Measurements from ENCODE around the gene PLCB1. TPM values are rescaled to one million over a fixed set of nuclear protein-coding genes. Genes with fewer than 3 reads are reported as not detected.
"Not testable (repeated sequence)": the region's sequence is repeated elsewhere in the genome, so short reads cannot be mapped to it uniquely, and the experiment has no call there.

The PLCB1 gene
- polyA plus RNA-seq, 1 donor = 39.2 TPM

DNA sequence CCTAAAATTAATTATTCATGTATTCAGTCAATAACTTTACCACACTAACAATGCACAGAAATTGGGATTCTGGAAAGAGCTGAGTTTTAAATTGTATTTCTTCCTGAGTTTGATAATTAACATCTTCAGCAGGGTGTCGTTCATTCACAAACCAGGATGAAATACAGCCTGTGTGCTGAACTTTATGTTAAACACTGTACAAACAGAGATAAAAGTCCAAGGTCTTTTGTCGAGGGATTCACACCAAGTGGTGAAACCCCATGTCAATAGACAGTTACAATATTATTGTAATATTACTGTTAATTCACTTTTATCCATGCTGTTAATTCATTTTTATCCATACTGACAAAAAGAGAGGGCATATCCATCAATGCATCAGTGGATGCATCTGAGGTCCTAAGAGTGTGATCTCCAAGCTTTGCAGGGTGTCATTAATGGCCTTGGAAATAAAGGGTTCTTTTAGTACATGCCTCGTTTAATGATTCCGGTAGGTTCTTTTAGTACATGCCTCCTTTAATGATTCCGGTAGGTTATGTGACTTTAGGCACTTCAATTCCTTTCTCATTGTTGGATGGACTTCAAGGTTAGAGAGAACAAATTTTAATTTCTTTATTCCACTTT, 234.3 kb downstream of the PLCB1 start:
- DNase-seq = no peak

GRCh38 chr20:8367689-8368088, 235.6 kb downstream of the PLCB1 start:
- DNase-seq = no peak

DNA sequence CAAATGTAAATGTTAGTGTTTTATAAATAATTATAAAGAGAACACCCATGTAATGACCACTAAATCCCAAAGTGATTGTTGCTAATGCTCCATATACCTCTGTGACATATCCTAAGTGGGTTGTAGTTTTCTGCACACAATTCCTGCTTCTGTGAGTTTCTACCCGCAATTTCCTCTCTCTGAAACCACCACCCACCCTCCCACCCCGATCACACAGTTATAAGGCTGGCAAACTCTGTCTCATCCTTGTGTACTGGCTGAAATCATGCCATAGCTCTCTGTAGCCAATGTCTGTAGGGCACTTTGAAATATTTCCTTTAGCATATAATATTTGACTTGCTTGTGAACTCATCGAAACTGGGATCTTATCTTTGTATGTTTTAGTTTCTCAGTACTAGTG, 236.6 kb downstream of the PLCB1 start:
- DNase-seq = no peak

DNA sequence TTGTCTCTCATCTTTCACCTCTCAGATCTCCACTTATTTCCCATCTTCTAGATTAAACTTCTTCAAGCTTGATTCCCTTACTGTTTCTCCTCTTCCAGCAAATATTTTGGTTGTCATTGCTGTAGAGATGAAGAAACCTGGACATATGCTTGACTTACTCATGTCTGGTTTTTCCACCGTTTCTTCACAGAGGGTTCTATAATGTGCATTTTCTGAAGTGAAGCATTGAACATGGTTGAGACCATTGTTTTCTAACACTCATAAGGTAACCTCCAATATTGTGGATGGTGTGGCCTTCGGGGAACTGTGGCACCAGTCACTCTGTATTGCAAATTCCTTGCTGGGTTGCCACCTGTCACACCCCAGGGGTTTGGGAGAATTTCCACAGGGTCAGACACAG, 237.2 kb downstream of the PLCB1 start:
- no peak for DNase-seq

DNA sequence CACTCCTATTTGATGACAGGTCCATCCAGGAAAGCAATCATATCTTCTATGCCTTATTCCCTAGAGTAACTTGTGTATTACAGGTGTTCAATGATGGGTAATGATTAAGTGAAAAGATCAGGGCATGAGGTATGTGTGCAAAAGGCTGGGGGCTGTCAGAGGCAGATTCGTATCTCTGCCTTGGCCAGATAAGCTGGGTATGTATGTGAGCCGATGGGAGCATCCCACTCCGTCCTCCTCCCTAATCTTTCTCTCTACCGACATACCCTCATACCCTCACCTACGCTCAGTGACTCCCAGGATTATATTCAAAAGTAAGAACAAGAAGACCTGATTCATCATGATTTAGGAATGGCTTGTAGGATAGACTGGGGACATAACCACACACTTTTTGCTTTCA, 238.7 kb downstream of the PLCB1 start:
- DNase-seq = no peak

DNA sequence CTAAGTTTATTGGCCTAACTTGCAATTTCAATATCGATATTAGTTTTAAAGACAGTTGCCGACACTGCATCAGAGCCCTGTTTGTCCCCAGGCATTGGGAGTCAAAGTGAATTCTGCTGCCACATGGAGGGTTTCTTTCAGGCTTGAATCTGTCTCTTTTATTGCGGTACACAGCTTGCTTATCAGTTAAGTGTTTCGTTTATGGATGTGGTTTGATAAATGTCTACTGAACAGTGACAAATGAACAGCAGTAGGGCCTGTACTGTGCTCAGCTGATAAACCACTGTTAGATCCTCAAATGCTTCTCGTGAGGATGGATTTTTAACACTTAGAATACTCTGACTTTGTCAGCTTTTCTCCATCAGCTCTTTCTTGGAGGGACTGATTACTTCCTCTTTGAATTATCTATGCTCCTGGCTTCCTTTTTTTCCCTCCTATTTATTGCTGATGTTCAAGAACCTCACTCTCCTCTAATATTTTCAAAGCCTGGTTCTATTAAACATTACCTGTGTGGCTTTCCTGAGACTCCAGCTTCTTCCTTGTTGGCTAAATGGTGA, 240.8 kb downstream of the PLCB1 start:
- no peak for DNase-seq

DNA sequence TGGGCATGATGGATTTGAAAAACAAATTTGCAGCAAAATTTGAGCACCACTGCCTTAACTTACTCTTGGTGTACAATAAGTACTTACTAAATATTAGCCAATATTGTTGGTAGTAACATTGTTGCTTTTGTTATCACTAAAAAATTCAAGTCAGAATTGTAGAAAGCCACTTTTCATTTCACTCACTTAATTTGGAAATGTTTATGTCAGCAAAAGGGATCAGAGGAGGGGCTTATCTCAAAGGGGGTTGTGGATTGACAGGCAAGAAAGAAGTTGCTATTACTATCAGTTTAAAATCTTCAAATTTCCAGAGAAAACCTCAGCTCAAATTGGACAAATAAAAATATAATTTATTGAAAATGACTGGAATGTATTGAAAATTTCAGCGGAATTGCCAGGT, 241.5 kb downstream of the PLCB1 start:
- DNase-seq = no peak

DNA sequence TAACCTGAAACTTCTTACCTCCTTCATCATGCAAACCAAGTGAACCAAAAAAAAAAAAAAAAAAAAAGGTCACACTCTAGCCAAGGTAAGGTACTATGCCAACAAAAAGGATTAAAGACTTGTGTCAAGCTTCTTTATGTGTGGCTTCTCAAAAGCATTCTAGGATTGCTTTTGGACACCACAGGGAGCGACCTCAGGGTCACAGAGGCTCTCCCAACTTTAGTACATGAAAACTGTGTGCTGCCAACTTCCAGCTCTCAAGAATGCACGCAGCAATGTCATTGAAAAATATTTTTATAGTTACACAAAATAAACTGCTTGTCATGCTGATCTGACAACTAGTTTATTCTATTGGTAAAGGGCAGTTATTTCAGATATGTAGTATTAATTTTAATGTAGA, 243.8 kb downstream of the PLCB1 start:
- no peak for DNase-seq

GRCh38 chr20:8376940-8377339, 244.9 kb downstream of the PLCB1 start:
- DNase-seq = no peak

DNA sequence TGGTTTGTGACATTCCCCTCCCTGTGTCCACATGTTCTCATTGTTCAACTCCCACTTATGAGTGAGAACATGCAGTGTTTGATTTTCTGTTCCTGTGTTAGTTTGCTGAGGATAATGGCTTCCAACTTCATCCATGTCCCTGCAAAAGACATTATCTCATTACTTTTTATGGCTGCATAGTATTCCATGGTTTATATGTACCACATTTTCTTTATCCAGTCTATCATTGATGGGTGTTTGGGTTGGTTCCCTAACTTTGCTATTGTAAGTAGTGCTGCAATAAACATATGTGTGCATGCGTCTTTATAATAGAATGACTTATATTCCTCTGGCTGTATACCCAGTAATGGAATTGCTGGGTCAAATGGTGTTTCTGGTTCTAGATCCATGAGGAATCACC, 247.1 kb downstream of the PLCB1 start:
- not testable (repeated sequence) for DNase-seq

GRCh38 chr20:8385247-8385646, 253.2 kb downstream of the PLCB1 start:
- no peak for DNase-seq

- DNase-seq = no peak
Observed at GRCh38 chr20:8386991-8387390, 254.9 kb downstream of the PLCB1 start.

- DNase-seq = no peak
Observed at GRCh38 chr20:8388141-8388540, 256.1 kb downstream of the PLCB1 start.

DNA sequence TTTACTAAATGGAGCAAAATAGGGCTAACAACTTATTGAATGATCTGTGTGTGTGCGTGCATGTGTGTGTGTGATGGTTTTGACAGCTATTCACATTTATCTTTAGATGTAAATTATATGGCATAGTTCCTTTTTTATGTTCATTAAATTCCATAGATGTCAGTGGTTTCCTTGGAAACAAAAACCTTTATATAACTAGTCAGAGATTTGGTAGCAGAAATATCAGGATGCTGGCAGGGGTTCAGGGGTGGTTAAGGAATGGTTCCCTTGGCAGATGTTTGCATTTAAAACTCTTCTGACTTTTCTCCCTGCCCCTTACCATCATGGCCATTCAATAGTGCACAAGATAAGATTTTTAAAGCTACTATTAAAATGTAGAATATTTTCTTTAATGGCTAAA, 256.6 kb downstream of the PLCB1 start:
- no peak for DNase-seq

DNA sequence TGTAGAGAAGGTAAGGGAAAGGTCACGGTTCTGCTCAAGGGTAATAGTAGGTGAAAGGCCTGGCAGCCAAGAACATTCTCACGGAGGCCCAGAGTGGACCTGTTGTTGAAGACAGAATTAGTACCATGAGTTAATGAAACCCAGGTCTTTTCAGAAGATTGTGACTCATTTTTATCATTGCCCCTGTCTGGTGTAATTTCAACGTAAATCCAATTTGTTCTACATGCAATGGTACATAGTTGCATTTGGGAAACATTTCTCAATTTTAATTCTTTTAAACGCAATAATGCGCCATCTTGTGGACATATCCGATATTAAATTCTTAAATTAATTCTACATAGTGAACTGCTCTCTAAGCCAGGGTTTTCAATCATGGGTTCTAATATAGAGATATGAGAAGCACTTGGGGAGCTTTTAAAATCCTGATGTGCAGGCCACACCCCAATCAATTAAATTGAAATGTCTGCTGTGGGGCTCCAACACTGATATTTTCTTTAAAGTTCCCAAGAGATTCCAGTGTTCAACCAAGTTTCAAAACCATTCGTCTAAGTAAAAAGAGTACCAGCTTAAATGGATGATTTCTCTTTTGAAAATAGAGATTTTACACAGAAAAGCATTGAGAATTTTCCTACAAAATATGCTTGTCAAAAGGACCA, 257.4 kb downstream of the PLCB1 start:
- DNase-seq = peak; percentile 68

DNA sequence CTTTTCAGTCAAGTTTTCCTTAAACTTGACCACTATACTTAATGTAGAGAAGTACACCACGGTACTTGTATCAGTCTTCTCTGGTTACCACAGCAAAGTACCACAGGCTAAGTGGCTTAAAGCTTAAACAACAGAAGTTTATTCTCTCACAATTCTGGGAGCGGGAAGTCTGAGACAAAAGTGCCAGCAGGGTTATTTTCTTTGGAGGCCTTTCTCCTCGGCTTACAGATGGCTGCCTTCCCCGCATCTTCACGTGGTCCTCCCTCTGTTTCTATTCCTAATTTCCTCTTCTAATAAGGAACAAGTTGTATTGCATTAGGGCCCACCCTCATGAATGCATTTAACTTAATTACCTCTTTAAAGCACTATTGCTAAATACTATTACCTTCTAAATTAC, 258.0 kb downstream of the PLCB1 start:
- DNase-seq = no peak

- no peak for DNase-seq
Observed at GRCh38 chr20:8390500-8390899, 258.4 kb downstream of the PLCB1 start.

GRCh38 chr20:8393381-8393780, 261.3 kb downstream of the PLCB1 start:
- DNase-seq = no peak

DNA sequence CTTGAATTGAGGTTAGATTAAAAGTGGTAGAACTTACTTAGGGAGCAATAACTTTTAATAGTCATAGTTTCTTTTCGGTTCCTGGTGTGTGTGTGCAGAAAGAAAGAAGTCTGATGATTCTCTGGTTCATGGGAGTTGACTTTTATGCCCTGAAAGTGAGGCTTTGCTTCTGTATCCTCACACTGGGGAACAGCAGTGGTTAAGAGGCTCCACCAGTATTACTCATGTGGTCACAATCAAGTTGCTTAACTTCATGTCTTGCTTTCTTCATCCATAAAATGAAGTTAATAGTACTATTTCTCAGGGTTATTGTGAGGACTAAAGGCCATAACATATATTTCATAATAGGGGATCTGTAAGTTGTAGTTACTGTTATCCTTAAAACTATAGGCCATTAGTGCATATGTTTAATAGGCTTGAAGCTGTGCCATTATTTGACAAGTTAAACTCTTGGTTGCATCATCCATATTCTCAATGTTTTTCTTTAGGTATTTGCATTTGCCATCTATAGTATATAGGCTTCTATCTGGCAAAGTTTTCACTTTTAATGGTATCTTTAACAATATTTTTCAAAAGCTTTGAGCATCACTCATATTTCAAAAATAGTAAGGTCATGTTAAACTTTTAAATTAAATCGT, 262.4 kb downstream of the PLCB1 start:
- DNase-seq = no peak

DNA sequence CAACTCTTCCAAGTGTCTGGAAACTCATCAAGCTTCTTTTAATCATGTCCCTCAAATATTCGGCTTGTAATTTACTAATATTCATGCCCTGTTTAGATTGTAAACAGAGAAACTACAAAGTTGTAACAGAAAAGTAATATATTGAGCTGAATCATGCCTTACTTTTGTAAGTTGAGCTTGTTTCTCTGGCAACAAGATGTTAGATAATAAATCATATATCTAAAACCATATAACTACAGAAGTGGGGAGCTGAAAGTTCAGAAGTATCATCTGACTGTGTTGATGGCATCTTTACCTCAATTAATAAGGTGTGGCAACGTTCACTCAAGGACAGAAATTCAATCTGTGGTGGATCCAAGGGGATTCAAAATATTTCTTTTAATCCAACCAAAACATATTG, 263.9 kb downstream of the PLCB1 start:
- DNase-seq = no peak

GRCh38 chr20:8398263-8399051, 266.4 kb downstream of the PLCB1 start:
- no peak for DNase-seq

GRCh38 chr20:8399947-8400346, 267.9 kb downstream of the PLCB1 start:
- DNase-seq = no peak

DNA sequence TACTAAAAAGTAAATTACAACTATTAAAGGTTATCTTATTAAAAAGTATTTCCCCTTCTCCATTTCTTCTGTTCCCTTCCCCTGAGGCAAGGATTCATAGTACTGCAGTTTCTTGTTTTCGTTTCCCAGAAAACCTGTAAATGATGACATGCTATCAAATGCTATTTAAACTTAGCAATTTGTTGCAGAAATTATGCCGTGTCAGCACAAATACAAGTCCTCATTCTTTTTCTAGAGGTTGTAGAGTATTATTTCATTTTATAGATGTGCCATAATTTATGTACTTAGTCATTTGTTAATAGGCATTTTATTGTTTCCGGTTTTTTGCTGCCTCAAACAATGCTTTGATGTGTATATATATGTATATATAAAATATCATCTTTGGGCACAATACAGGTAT, 268.4 kb downstream of the PLCB1 start:
- DNase-seq = no peak

Measured in left kidney (tissue), 2 donors.